ENCODE data around the gene PARD6B.
"Not testable (repeated sequence)": the region's sequence is repeated elsewhere in the genome, so short reads cannot be mapped to it uniquely, and the experiment has no call there.

PARD6B gene

DNA sequence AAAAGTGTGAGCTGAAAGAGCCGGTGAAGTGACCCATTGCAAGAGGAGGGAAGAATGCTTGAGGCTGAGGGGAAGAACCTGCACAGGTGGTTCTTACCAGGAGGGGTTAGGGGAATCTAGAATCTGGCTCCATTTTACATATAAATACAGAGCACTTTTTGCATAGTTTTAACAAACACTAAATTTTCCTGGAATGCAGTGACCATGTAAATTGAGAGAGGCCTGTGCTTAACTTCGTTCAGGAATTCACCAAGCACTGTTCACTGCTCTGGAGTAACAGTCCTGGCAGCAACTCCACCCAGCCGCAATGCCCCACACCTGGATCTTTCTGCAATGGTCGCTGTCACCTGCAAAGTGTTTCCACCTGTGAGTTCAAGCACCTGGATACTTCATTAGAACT, 26.9 kb upstream of the PARD6B start:
- no peak for DNase-seq

DNA sequence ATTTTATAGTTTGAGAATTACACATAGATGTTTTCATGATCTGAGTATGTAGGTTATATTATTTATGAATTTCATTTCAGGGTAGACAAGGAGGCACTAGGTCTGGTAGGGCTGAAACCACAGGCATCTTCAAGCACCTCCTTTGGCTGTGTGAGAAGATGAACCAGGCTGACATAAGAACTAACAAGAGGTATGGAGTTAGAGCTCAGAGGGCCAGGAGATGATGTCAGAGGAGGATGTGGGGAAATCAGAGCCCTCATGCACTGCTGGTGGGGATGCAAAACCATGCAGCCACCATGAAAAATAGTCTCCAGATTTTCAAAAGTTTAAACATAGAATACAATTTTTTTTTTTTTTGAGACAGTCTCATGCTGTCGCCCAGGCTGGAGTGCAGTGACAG, 26.4 kb upstream of the PARD6B start:
- no peak for DNase-seq

GRCh38 chr20:50708845-50709635, 22.3 kb upstream of the PARD6B start:
- no peak for DNase-seq

DNA sequence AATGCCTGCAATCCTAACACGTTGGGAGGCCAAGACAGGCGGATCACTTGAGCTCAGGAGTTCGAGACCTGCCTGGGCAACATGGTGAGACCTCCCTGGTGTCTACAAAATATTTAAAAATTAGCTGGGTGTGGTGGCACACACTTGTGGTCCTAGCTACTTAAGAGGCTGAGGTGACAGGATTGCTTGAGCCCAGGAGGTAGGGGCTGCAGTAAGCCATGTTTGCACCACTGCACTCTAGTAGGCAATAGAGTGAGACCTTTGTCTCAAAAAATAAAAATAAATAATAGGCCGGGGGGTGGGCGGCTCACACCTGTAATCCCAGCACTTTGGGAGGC, 21.8 kb upstream of the PARD6B start:
- DNase-seq = no peak

DNA sequence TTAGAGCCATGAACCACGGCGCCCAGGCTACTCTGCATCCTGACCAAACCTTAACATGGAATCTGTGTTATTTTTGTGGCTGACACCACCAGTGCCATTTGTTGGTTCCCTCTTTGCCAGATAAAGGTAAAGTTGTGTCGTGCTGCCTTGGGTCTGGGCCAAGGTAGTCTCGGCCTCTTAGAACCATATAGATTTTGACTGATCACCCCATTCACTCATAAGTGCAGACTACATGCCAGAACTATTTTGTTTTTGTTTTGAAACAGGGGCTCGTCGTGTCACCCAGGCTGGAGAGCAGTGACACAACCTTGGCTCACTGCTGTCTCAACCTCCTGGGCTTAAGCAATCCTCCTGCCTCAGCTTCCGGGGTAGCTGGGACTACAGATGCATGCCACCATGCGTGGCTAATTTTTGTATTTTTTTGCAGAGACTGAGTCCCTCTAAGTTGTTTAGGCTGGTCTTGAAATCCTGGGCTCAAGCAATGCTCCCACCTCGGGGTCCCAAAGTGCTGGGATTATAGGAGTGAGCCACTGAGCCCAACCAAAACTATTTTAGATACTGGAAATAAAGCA, 20.8 kb upstream of the PARD6B start:
- no peak for DNase-seq

GRCh38 chr20:50711113-50711825, 20.1 kb upstream of the PARD6B start:
- no peak for DNase-seq

DNA sequence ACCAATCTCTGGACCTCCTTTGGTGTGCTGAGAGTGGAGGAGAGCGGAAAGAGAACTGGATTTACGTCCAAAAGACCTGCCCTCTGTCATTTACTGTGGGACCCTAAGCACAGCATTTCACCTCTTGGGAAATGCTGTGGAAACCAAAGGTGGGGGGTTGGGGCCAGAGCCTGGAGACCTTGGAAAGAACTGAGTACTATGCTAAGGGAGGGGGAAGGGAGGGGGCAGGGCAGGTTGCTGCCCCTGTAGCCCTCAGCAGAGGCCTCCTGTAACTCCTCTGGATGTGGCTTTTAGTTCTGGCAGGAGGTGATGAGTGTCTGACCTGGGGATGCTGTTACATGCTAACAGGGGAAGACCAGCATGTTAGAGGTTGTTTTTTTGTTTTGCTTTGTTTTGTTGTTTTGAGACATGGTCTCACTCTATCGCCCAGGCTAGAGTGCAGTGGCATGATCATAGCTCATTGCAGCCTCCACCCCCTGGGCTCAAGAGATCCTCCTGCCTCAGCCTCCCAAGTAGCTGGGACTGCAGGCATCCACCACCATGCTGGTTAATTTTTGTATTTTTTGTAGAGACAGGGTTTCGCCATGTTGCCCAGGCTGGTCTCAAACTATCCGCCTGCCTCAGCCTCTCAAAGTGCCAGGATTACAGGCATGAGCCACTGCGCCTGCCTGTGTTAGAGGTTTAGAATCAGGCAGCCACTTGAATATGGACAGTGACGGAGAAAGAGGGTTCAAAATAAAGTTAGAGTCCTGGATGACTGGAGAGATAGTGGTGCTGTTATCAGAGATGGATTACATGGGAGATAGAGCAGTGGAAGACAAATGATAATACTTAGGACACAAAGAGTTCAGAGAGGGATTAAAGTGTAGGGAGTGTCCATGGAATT, 18.4 kb upstream of the PARD6B start:
- DNase-seq = no peak

DNA sequence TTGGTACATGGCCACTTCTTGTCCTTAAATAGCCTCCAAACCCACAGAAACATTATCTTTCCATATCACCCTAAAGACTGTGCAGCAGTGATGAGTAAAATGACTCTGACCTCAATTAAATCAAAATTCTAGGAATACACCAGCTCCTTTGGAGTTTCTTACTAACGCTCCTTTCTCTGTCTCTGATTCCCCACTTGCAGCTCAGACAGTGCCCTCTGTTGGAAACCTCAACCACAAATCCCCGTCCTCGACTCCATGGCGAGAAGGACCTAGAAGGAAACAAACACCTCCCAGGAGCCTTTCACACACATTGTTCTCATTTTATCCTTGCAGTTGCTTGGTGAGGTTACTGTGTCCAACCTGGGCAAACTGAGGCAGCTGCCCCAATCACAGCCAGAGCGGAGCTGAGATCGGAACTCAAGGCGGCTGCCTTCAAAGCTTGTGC, 17.7 kb upstream of the PARD6B start:
- no peak for DNase-seq

DNA sequence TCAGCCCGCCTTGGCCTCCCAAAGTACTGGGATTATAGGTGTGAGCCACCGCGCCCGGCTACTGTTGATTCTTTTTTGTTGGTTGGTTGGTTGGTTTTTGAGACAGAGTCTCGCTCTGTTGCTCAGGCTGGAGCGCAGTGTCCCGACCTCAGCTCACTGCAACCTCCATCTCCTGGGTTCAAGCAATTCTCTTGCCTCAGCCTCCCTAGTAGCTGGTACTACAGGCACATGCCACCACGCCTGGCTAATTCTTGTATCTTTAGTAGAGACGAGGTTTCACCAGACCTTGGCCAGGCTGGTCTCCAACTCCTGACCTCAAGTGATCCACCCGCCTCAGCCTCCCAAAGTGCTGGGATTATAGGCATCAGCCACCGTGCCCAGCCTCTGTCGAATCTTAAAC, 17.0 kb upstream of the PARD6B start:
- not testable (repeated sequence) for DNase-seq

DNA sequence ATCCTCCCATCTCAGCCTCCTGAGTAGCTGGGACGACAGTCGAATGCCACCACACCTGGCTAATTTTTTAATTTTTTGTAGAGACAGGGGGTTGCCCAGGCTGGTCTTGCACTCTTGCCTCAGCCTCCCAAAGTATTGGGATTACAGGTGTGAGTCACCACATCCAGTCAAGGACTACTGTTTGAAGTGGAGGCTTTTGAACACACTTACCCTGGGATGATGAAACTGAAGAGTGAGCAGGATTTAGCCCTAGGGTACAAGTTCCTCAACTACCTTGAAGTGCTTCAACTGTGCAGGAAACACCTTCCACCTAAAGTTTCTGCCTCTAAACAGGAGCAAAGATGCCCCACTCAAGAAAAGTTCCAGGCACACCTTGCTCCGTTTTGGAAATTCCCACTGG, 15.7 kb upstream of the PARD6B start:
- no peak for DNase-seq

DNA sequence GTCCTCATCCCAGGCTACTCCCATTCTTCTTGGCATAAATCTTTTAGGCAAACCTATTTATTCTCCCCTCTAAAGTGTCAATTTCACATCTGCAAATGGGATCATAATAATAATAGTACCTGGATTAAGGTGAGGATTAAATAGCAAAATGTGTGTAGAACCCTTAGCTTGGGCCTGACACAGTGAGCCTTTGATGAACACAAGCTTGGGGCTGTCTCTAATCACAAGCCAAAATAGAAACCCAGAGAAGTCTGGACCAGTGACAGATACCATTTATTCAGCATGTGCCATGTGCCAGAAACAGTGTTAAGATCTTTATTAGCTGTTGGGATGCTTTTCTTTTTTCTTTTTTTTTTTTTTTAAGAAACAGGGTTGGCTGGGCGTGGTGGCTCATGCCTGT, 14.9 kb upstream of the PARD6B start:
- no peak for DNase-seq

DNA sequence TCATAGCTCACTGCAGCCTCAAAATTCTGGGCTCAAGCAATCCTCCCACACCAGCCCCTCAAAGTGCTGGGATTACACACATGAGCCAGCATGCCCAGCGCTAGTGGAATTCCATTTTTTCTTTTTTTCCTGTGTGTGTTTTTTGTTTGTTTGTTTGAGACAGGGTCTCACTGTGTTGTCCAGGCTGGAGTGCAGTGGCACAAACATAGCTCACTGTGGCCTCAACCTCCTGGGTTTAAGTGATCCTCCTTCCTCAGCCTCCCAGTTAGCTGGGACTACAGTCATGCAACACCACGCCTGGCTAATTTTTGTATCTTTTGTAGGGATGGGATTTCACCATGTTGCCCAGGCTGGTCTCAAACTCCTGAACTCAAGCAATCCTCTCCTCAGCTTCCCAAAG, 14.1 kb upstream of the PARD6B start:
- DNase-seq = no peak

DNA sequence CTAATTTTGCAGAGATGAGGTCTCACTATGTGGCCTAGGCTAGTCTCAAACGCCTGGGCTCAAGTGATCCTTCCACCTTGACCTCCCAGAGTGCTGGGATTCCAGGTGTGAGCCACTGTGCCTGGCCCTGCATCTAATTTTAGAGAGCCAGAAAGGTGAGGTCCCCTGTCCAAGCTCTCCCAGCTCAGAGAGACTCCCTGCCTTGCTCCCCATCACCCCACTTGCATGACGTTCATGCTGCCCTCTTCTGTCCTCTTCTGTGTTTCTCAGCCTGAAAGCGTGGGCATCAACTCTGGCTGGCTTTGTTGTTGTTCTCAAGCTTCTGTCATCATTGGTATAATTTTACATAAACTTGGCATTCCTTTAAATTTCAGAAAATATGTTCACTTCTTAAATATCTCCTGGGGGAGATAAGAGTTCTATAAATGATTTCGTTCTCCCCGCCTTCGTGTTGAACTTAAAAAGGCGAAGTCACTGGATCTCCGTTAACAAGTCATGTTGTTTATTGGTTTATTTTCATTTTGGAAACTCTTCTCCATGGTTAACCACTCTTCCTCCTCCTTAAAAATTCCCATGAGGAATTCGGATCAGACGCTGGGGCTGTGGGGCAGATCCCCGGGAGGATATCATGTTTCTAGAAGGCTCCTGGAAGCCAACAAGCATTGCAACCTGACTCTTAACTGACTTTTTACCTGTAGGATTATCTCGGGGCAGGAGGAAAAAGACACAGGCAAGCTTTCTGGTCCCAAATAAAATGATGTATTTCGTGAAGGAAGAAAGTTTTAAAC, 13.2 kb upstream of the PARD6B start:
- no peak for DNase-seq

GRCh38 chr20:50719328-50719727, 12.1 kb upstream of the PARD6B start:
- no peak for DNase-seq

- no peak for DNase-seq
Measured at GRCh38 chr20:50720026-50720425, 11.4 kb upstream of the PARD6B start.

GRCh38 chr20:50720582-50720981, 10.8 kb upstream of the PARD6B start:
- DNase-seq = no peak

DNA sequence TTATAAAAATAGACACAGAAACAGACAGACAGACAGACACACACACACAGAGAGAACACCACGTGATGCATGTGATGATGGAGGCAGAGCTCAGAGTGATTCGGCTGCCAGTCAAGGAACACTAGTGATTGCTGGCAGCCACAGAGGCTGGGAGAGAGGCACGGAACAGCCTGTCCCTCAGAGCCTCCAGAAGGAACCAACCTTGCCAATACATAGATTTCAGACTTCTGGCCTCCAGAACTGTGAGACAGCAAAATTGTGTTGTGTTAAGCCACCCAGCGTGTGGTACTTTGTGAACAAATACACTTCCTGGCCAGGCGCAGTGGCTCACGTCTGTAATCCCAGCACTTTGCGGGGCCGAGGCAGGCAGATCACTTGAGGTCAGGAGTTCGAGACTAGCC, 9.5 kb upstream of the PARD6B start:
- no peak for DNase-seq

- DNase-seq = no peak
Measured at GRCh38 chr20:50722424-50723155, 8.8 kb upstream of the PARD6B start.

GRCh38 chr20:50723672-50724071, 7.7 kb upstream of the PARD6B start:
- DNase-seq = no peak

DNA sequence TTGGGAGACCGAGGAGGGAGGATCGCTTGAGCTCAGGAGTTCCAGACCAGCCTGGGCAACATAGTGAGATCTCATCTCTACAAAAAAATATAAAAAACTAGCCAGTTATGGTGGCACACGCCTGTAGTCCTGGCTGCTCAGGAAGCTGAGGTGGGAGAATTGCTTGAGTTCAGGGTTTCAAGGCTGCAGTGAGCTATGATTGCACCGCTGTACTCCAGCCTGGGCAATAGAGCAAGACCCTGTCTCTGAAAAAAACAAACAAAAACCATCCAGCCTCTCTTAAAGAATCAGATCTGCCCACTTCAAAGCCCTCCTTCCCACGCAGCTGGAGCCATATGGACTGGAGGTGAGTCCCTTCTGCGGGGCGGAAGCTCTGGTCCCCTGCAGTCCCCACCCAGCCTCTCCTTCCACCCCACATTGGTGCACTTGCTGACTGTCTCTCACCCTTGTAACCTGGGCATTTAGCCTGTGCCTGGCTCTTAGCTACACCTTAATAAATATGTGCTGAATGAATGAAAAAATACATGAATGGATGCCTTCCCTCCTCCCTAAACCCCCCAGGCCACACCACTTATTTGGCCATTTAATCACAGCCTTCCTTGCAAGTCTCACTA, 7.2 kb upstream of the PARD6B start:
- no peak for DNase-seq
